H1 (cell line): ENCODE data around the gene LRRC40. TPM values are rescaled to one million over a fixed set of nuclear protein-coding genes. Genes with fewer than 3 reads are reported as not detected.

Source experiments
- EP300 ChIP-seq, 2 experiments: IDR thresholded peaks; 1 replicate in 1 of 2; 2 replicates in 1 of 2; pipeline ENCODE4 v1.6.1; 2011 to 2012; ENCODE audit warnings: low read depth in 2 of 2, low read length in 2 of 2, mild to moderate bottlenecking in 2 of 2, borderline replicate concordance in 1 of 2, inconsistent platforms in 1 of 2, moderate library complexity in 1 of 2
- FOSL1 ChIP-seq: IDR thresholded peaks from 2 replicates; pipeline ENCODE4 v1.6.1; 2011; ENCODE audit warnings: mild to moderate bottlenecking, low read depth, low read length, moderate library complexity; ENCODE audit not compliant: insufficient read depth
- JUN ChIP-seq: IDR thresholded peaks from 2 replicates; pipeline ENCODE4 v1.6.1; 2011; ENCODE audit warnings: low read depth, mild to moderate bottlenecking, improper control_type of control experiment, low read length
- NANOG ChIP-seq: IDR thresholded peaks from 2 replicates; pipeline ENCODE4 v1.6.1; 2011; ENCODE audit warnings: low read length, low read depth, mild to moderate bottlenecking, inconsistent platforms; ENCODE audit not compliant: insufficient read depth, poor library complexity, severe bottlenecking
- PHF8 ChIP-seq: fragments of 200-600 bp; sonication (generic); conservative IDR thresholded peaks from 2 replicates; pipeline ENCODE4 v1.7.1; 2012; ENCODE audit warnings: low read depth, mild to moderate bottlenecking, inconsistent platforms, low read length, moderate library complexity
- POLR2AphosphoS5 ChIP-seq: IDR thresholded peaks from 2 replicates; pipeline ENCODE4 v1.6.1; 2011; ENCODE audit warnings: low read depth, low read length
- RAD21 ChIP-seq, 2 experiments: IDR thresholded peaks in 1 of 2; conservative IDR thresholded peaks in 1 of 2; 2 replicates each; pipeline ENCODE4 v1.6.1; 2011; ENCODE audit warnings: low read depth in 2 of 2, low read length in 2 of 2, improper control_type of control experiment in 1 of 2, inconsistent platforms in 1 of 2, mild to moderate bottlenecking in 1 of 2, moderate library complexity in 1 of 2
- RNF2 ChIP-seq: fragments of 200-900, 300-1000 bp; sonication (generic); IDR thresholded peaks from 2 replicates; pipeline ENCODE4 v1.7.1; 2016; ENCODE audit warnings: borderline replicate concordance, low read depth, mild to moderate bottlenecking, antibody characterized with exemption, low read length; ENCODE audit not compliant: poor library complexity, severe bottlenecking; ENCODE audit errors: missing control alignments
- SAP30 ChIP-seq: fragments of 300-600 bp; sonication (generic); IDR thresholded peaks from 2 replicates; pipeline ENCODE4 v1.7.1; 2012; ENCODE audit warnings: low read length, moderate library complexity, mild to moderate bottlenecking, inconsistent platforms; ENCODE audit not compliant: insufficient read depth, insufficient replicate concordance
- SP1 ChIP-seq: IDR thresholded peaks from 2 replicates; pipeline ENCODE4 v1.6.1; 2011; ENCODE audit warnings: low read depth, low read length
- SP2 ChIP-seq: IDR thresholded peaks from 2 replicates; pipeline ENCODE4 v1.6.1; 2012; ENCODE audit warnings: mild to moderate bottlenecking, low read length, inconsistent platforms
- TAF7 ChIP-seq: optimal IDR thresholded peaks from 2 replicates; pipeline ENCODE3; 2011; ENCODE audit warnings: low read depth, mild to moderate bottlenecking, inconsistent platforms, low read length, moderate library complexity, borderline replicate concordance
- TBP ChIP-seq: IDR thresholded peaks from 2 replicates; pipeline ENCODE4 v1.6.1; 2011; ENCODE audit warnings: low read depth, low read length, improper control_type of control experiment
- ZNF274 ChIP-seq: IDR thresholded peaks from 2 replicates; pipeline ENCODE4 v1.7.0; 2012; ENCODE audit warnings: low read length, borderline replicate concordance; ENCODE audit errors: extremely low read depth
- polyA plus RNA-seq, 7 experiments: library from polyadenylated mRNA; depleted of rRNA in 3 of 7; stranded (reverse) in 5 of 7; unstranded in 2 of 7; fragments of >200 nt in 5 of 7; fragments of 200-250 nt in 2 of 7; gene quantifications; 1 replicate in 5 of 7; 2 replicates in 1 of 7; 4 replicates in 1 of 7; pipeline versions ENCODE4 v1.2.1 to v1.2.3, GENCODE V29; 2011 to 2013; ENCODE audit warnings: missing spikeins in 2 of 7, mixed read lengths in 2 of 7
- total RNA-seq: library from RNA; stranded (reverse); fragmentation: NEBNext Ultra II Directional; extraction: Animal tissue kit (Norgen Biotek cat#: 25700); gene quantifications from 2 replicates; pipeline ENCODE4 v1.2.1, GENCODE V29; 2021
- TF ChIP-seq, protein P1 (sequence below): IDR thresholded peaks from 2 replicates; pipeline ENCODE4 v1.6.1; 2012; ENCODE audit warnings: inconsistent platforms
- TF ChIP-seq, protein P2 (sequence below), 3 experiments: IDR thresholded peaks; 1 replicate in 2 of 3; 2 replicates in 1 of 3; pipeline versions ENCODE4 v1.5.1 to v1.6.1; 2011; ENCODE audit warnings: low read length in 3 of 3, mild to moderate bottlenecking in 3 of 3, inconsistent platforms in 2 of 3, low read depth in 1 of 3, moderate library complexity in 1 of 3; ENCODE audit not compliant: insufficient read depth in 1 of 3; ENCODE audit errors: control extremely low read depth in 1 of 3
- TF ChIP-seq, protein P3 (sequence below): IDR thresholded peaks from 2 replicates; pipeline ENCODE4 v1.6.1; 2012; ENCODE audit warnings: inconsistent platforms
- TF ChIP-seq, protein P4 (sequence below): IDR thresholded peaks from 2 replicates; pipeline ENCODE4 v1.6.1; 2011; ENCODE audit warnings: low read depth, mild to moderate bottlenecking, low read length; ENCODE audit not compliant: insufficient read depth

The LRRC40 gene
- total and polyA plus RNA-seq, 2 of the 8 experiments (the other 6 are each of a cell fraction or from before 2014, with no cell fraction given), result 13.4 to 30.8 TPM

DNA sequence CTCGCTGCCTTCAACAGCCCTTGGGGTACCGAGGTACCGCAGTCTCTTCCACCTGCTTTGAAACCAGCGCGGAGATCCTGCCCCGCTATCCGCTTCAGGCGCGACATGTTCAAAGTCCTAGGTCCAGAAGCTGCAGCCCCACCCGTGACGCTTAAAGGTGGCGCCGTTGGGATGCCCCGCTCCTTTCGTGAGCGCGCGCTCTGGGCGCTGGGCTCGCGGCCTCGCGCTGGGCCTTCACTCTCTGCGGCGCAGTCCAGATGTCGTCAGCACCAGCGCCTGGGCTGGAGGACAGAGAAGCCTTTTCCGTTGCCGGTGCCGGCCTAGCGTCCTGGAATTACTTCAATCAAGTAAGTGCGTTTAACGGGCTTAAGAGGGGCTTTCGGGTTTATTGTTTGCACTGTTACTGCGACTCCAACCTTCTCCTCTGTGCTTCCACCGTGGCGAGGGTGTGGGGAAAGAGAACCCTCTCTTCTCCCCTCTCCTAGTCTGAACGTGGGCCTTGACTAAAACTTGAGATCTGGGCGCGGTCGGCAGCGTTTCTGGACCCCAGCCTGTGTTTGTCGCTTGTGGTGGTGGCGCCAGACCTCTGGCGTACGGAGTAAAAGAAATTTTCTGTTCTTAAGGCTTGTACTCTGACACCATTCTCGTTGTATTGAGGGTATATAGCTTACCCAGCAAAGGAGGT is at the start of gene LRRC40 (continued):
- TF ChIP-seq, protein P1, sequence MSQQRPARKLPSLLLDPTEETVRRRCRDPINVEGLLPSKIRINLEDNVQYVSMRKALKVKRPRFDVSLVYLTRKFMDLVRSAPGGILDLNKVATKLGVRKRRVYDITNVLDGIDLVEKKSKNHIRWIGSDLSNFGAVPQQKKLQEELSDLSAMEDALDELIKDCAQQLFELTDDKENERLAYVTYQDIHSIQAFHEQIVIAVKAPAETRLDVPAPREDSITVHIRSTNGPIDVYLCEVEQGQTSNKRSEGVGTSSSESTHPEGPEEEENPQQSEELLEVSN, result no peak
- TF ChIP-seq POLR2AphosphoS5 (peak; percentile 92), TAF7 (peak; percentile 72), FOSL1 (no peak), JUN (no peak), EP300 (IDR thresholded peaks at IDR 0.05; ENCODE audit: borderline replicate concordance in 1 of 2, low read depth in 2 of 2, low read length in 2 of 2) (peak in 1 of 2 experiments; percentile 16; a peak in 1 of 3 replicates), RNF2 (no peak), SP1 (no peak), SP2 (no peak), PHF8 (peak; percentile 92), NANOG (no peak), ZNF274 (no peak), TBP (peak; percentile 86), SAP30 (no peak), RAD21 (IDR thresholded peaks at IDR 0.05 in 1 of 2, conservative IDR thresholded peaks at IDR 0.05 in 1 of 2; ENCODE audit: low read depth in 2 of 2, low read length in 2 of 2) (no peak)
- TF ChIP-seq, protein P2, sequence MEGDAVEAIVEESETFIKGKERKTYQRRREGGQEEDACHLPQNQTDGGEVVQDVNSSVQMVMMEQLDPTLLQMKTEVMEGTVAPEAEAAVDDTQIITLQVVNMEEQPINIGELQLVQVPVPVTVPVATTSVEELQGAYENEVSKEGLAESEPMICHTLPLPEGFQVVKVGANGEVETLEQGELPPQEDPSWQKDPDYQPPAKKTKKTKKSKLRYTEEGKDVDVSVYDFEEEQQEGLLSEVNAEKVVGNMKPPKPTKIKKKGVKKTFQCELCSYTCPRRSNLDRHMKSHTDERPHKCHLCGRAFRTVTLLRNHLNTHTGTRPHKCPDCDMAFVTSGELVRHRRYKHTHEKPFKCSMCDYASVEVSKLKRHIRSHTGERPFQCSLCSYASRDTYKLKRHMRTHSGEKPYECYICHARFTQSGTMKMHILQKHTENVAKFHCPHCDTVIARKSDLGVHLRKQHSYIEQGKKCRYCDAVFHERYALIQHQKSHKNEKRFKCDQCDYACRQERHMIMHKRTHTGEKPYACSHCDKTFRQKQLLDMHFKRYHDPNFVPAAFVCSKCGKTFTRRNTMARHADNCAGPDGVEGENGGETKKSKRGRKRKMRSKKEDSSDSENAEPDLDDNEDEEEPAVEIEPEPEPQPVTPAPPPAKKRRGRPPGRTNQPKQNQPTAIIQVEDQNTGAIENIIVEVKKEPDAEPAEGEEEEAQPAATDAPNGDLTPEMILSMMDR (IDR thresholded peaks at IDR 0.05; ENCODE audit: control extremely low read depth in 1 of 3, insufficient read depth in 1 of 3, low read depth in 1 of 3, low read length in 3 of 3), result no peak
- TF ChIP-seq, protein P3, sequence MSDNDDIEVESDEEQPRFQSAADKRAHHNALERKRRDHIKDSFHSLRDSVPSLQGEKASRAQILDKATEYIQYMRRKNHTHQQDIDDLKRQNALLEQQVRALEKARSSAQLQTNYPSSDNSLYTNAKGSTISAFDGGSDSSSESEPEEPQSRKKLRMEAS, result peak; percentile 81
- TF ChIP-seq, protein P4, sequence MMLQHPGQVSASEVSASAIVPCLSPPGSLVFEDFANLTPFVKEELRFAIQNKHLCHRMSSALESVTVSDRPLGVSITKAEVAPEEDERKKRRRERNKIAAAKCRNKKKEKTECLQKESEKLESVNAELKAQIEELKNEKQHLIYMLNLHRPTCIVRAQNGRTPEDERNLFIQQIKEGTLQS, result peak; percentile 91
